GOT3 (cell line): ENCODE measurements around the gene ARID3B.
A peak's percentile ranks its signal among the peaks of the same experiment; 100 is the strongest.
"Not testable (repeated sequence)": the region's sequence is repeated elsewhere in the genome, so short reads cannot be mapped to it uniquely, and the experiment has no call there.

Source experiments
- DNase-seq: peaks from one replicate; lab custom pipeline; 2025; ENCODE audit warnings: mixed read lengths; lab: John Stamatoyannopoulos, UW

ARID3B gene, protein sequence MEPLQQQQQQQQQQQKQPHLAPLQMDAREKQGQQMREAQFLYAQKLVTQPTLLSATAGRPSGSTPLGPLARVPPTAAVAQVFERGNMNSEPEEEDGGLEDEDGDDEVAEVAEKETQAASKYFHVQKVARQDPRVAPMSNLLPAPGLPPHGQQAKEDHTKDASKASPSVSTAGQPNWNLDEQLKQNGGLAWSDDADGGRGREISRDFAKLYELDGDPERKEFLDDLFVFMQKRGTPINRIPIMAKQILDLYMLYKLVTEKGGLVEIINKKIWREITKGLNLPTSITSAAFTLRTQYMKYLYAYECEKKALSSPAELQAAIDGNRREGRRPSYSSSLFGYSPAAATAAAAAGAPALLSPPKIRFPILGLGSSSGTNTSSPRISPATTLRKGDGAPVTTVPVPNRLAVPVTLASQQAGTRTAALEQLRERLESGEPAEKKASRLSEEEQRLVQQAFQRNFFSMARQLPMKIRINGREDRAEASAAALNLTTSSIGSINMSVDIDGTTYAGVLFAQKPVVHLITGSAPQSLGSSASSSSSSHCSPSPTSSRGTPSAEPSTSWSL

GRCh38 chr15:74540761-74541493 lies at the start of gene ARID3B:
ARID3B (plus strand) TSS chr15:74541220; CDS start chr15:74543937, 2,717 bp downstream.
- DNase-seq: peak; percentile 82

DNA sequence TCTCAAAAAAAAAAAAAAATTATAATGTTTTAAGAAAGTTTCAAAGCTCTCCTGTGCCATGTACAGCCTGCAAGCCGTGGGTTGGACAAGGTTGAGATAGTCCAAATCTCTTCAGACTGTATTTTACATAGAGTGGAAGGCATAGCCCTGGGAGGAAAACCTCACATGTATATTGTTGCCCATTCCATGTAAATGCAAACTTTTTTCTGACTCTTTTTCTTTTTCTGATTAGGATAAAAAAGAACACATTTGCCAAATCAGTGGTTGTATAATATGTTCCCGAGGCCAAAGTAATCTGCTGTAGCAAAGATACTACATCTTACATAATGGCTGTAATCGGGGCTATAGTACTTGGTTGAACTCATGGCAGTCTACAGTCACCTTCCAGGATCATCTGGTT lies 44.4 kb upstream of the ARID3B start:
- DNase-seq: no peak

- DNase-seq: no peak
These were observed 43.4 kb upstream of the ARID3B start for GRCh38 chr15:74497584-74497983.

DNA sequence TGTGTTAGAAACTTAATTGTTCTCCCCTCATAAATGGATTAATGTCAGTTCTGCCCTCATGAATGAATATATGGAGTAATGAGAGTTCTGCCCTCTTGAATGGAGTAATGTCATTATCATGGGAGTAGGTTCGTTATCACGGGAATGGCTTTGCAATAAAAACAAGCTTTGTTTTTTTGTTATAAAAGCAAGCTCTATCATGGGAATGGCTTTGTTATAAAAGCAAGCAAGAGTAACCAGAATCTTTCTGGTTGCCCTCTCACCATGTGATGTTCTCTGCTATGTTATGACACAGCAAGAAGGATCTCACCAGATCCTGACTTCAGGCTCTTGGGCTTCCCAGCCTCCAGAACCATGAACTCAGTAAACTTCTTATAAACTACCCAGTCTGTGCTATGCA lies 41.7 kb upstream of the ARID3B start:
- DNase-seq: no peak

DNA sequence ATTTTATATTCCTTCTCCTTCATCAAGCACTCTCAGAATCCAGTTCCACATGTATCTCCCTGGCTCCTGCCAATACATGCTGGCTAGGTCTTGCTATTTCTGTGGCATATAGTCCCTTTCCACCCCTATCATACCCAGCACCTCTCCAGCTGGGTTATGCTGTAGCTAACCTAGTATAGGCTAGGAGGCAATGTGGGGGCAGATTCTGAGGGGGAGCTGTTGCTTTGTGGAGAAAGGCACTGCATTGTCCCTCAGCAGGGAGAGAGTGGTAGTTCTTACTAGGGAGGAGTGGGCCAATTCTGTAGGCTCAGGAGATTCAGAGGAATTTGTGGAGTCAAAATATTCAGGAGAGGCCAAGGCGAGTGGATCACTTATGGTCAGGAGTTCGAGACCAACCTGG lies 40.6 kb upstream of the ARID3B start:
- DNase-seq: no peak

- DNase-seq: no peak
These were observed 38.7 kb upstream of the ARID3B start for GRCh38 chr15:74502301-74502700.

GRCh38 chr15:74504418-74504817 lies 36.6 kb upstream of the ARID3B start:
- no peak for DNase-seq

- DNase-seq: no peak
These were observed 36.2 kb upstream of the ARID3B start for GRCh38 chr15:74504836-74505235.

DNA sequence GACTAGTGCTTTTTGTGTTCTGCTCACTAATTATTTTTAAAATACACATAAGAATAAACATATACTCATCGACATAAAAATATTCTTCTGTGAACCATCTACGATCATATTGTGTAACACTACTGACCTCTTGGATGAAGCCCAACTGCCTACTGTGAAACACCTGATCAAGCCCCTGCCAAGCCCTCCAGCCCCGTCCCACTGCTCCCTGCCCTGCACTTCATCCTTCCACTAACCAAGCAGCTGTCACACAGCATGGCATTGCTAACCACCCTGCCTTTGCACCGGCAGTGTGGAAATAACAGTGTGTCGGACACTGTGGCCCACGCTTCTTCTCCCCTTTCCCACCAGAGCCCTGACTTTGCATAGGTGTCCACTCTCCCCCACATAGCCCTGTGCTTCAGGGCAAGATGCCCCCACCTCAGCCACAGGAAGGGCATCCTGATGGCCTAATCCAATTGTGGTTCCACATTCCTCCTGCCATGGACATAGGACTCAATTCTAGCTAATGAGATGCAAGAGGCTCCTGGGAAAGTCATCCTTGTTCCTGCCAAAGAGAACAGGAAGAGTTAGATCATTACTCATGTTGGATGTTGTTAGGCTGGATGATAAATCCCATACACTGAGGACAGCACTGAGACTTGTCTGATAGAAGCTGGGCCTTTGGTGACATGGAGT lies 35.0 kb upstream of the ARID3B start:
- no peak for DNase-seq

DNA sequence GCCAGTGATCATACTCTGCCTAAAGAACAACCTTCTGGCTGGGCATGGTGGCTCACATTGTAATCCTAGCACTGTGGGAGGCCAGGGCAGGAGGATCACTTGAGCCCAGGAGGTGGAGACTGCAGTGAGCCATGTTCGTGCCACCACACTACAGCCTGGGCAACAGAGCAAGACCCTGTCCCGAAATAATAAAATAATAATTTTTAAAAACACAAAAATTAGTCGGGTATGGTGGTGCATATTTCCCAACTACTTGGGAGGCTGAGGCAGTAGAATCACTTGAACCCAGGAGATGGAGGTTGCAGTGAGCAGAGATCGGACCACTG lies 34.5 kb upstream of the ARID3B start:
- no peak for DNase-seq

- DNase-seq: no peak
These were observed 29.4 kb upstream of the ARID3B start for GRCh38 chr15:74511583-74511982.

DNA sequence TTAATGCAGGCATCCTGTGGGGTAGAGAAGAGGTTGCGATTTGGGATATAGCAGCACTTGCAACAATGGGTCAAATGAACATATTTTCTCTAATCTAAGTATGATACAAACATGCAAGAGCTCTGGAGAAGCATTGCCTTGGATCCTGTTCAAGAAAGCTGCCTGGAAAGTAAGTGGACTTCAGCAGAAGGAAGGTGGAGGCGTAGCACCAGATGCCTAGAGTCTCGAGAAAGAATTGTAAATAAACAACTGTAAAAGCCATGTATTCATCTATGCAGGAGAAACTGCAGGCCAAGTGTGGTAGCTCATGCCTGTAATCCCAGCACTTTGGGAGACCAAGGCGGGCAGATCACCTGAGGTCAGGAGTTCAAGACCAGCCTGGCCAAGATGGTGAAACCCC lies 27.0 kb upstream of the ARID3B start:
- not testable (repeated sequence) for DNase-seq

GRCh38 chr15:74517096-74517495 lies 23.9 kb upstream of the ARID3B start:
- DNase-seq: no peak

DNA sequence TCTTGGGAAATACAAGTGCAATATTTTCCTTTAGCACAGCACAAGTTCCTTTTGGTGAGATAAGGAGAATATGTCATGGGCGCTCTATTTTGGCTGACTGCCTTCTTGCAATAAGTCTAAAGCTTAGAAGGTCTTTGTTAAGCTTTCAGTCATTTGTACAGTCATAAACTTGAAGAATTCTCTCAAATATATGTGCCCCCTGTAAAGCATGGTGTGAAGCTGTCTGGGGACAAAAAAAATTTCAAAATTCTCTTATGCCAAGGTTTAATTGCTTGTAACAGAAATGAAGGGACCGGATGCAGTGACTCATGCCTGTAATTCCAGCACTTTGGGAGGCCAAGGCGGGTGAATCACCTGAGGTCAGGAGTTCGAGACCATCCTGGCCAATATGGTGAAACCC lies 21.7 kb upstream of the ARID3B start:
- DNase-seq: no peak

- no peak for DNase-seq
These were observed 20.6 kb upstream of the ARID3B start for GRCh38 chr15:74520407-74520806.

- DNase-seq: no peak
These were observed 17.0 kb upstream of the ARID3B start for GRCh38 chr15:74523982-74524381.

- DNase-seq: no peak
These were observed 15.7 kb upstream of the ARID3B start for GRCh38 chr15:74525309-74525708.

DNA sequence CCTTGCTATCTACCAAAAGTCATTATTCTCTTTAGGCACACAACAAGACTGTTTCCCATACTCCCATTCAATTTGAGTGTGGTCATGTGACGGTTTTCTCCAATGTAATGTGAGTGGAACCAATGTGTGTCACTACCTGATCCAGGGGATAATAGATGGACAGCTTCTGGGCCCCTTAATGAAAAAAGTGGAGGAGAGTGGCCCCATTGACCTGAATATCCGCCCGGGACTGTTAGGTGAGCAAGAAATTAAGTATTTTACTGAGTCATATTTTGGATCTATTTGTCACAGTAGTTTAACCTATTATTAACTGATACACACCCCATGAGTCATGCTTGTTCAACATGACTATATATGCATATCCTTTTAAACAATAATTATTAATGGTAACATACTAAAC lies 15.1 kb upstream of the ARID3B start:
- no peak for DNase-seq

GRCh38 chr15:74528876-74529275 lies 12.1 kb upstream of the ARID3B start:
- no peak for DNase-seq

GRCh38 chr15:74529921-74530320 lies 11.1 kb upstream of the ARID3B start:
- DNase-seq: no peak

DNA sequence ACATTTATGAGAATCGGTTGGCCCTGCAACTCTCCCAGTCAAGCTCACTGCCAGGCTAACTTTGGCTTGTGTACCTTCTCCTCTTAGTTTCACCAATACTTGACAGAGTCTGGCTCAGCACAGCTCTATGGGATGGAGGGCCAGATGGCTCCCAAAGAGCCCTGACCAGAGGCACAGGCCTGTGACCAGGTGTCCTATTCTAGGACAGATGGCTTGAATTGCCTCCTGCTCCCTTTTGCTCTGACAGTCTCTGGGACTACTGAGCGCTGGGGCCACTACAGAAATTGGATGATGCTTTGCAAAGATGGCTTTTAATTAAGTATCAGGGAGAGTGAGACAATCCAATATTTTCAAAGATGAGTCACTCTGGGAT lies 10.3 kb upstream of the ARID3B start:
- DNase-seq: no peak

GRCh38 chr15:74531144-74531811 lies 9.7 kb upstream of the ARID3B start:
- DNase-seq: no peak
